GM18861 (cell line): ENCODE measurements around the gene COX15.
"Not testable (repeated sequence)": the region's sequence is repeated elsewhere in the genome, so short reads cannot be mapped to it uniquely, and the experiment has no call there.

Source experiments
- ATAC-seq: cut with Tn5 transposase; IDR thresholded peaks from one replicate; pipeline ENCODE4 v1.9.1; 2021; ENCODE audit not compliant: unreplicated experiment

Gene COX15

DNA sequence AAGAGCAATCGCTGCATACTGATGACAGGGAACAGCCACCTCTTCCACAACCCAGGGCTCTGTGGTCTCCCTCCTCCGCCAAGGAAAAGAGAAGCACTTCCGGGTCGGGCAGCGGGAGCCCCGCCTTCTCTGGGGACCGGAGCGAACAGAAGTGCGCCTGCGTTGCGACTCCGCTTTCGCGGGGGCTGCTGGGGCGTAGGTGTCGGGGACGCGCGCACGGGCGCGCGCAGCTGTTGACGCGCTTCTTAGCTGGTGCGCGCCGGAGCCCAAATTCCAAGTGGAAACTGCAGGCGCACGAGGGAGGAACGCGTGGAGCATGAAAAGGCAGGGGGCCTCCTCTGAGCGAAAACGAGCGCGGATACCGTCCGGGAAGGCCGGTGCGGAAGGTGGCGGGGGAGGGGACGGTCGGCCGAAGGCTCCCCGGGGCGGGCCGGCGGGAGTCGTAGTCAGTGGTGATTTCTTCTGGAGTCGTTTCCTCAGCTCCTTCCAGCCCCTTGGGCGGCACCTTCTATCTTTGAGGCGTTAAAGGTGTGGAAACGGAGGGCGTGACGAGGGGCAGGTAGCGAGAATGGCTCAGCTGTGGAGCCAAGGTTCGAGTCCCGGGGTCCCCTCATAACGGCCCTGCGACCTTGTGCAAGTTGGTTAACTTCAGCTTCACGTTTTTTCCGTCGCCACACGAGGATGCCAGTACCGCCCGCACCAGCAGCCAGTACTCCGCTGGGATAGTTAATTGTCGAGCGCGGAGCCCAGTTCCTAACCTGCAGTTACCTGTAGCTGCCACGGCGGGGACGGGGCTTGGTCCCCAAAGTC, at the start of gene COX15, which contains the start of gene CUTC:
TSS of gene COX15 (minus strand) at position 95 of the 810 bp plus-strand sequence. CDS start at position 17, 78 bp downstream.
TSS of gene CUTC (plus strand) at position 202 of the 810 bp plus-strand sequence. CDS start at position 317, 115 bp downstream.
- peak; percentile 81 for ATAC-seq

DNA sequence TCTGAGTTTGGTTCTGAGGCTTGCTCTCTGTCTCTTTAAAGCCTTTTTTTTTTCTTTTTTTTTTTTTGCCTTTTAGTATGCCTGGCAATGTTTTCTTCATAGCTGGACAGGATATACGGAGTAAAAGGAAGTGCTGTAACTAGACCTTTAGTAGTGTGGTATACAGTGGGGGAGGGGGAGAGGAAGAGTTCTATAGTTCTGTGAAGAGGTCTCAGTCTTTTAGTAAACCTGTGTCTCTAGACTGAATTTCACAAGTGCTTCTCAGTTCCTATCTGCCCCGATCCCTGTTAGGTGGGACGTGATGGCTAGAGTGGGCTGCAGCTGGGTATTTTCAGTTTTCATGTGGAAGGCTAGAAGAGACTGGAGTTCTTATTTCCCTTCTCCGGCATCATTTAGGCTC, 47.4 kb upstream of the COX15 start:
- no peak for ATAC-seq

DNA sequence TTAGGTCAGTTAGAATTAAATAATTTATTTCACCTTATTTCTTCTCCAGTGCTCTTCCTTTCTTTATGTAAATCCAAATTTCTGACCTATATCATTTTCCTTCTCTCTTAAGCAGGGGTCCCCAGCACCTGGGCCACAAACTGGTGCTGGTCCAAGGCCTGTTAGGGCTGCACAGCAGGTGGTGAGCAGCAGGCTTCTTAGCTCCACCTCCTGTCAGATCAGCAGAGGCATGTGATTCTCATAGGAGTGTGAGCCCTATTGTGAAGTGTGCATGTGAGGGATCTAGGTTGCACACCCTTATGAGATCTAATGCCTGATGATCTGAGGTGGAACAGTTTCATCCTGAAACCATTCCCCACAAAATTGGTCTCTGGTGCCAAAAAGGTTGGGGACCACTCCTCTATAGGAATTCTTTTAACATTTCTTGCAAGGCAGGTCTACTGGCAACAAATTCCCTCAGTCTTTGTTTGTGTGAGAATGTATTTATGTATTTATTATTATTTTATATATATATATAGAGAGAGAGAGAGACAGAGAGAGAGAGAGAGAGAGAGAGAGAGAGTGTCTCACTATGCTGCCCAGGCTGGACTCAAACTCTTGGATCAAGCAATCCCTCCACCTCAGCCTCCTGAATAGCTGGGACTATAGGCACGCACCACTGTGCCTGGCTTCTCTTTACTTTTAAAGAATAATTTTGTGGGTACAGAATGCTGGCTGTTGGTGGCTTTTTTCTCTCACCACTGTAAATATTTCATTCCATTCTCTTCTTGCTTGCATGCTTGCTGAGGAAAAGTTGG, 46.2 kb upstream of the COX15 start:
- no peak for ATAC-seq

DNA sequence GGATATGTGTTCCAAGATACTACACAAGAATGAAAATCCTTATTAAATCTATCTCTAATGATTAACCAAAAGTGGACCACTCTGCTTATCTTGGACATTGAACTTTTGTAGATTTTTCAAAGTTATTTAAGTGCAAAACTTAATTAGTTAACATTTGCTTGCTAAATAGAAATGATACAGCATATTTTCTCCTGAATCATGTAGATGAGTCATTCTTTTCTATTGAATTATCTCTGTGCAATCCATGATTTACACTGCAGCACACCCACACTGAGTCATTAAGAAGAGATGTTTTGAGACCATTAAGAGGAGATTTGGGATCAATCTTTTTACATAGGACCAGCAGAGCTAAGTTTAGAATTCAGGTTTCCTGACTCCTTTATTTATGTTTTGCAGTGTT, 43.9 kb upstream of the COX15 start:
- ATAC-seq, result no peak

DNA sequence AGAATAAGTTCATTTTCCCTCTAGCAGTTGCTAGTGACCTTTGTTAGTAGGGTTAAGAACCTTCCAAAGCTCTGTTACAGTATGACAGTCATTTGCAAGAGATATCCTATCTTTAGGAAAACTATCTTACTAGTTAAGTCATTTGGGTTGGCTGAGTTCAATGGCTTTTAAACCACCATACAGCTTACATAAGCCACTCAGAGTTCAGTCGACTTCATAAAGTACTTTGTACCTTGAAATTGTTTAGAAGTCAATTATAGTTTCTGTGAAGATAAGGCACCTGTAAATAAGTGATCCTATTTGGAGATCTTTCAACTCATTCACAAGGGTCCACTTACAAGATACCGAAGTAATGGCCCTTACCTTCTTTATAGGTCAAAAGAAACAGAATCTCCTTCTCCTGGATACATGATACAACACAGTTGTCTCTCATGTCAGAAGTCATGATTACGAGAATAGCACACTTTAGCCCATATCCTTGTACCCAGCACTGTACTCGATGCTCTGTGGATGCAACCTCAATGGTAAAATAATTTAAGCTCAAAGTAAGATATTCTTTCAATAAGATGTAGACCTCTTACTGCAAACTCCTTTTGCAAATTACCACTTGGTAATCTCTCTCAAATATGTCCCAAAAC, 38.6 kb upstream of the COX15 start:
- ATAC-seq, result no peak

DNA sequence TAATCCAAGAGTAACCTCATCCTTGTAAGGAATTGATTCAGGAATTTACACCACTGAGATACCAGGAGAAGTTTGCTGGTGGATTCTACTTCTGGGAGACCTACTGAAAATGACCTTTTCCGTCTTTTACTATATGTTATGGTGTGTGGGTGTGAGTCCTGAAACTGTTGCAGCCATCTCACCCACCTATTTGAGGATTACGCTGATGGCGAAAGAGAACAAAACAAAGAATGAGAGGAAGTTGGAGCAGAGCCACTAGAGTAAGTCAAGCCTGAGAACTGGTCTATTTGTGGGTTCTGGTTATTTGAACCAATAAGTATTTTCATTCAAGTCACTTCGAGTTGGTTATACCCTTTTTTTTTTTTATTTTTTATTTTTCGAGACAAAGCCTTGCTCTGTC, 37.8 kb upstream of the COX15 start:
- ATAC-seq, result no peak

DNA sequence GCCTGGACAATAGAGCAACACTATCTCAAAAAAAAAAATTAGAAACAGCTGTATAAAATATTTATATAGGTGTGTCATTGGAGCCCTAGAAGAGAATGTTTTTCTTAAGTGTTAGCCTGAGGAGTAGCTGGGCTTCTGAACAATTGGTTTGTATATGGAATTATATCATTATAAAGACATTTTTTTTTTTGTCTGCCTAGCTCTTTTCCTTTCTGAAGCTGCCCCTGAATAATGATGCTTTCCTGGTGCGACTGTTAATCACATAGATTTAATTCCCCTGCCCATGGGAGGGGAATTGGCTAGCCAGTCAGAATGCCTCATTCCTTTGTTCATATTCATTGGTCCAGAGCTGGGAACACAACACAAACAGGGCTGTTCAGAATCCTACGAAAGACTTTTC, 36.6 kb upstream of the COX15 start:
- ATAC-seq, result no peak

DNA sequence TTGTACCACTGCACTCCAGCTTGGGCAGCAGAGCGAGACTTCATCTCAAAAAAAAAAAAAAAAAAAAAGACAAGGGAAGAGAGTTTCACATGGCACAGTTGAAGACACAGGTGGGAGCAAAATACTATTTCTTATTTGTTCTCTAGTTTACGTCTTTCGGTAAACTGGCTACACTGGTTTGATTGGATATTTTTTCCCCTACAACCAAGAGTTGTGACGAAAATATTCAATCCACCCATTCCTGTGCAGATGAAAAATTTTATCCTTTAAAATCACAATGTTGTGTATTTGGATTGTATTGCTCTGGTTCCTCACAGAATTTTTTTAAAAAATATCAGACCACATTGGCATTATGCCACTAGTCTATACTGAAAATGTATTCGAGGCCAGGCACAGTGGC, 36.0 kb upstream of the COX15 start:
- no peak for ATAC-seq

DNA sequence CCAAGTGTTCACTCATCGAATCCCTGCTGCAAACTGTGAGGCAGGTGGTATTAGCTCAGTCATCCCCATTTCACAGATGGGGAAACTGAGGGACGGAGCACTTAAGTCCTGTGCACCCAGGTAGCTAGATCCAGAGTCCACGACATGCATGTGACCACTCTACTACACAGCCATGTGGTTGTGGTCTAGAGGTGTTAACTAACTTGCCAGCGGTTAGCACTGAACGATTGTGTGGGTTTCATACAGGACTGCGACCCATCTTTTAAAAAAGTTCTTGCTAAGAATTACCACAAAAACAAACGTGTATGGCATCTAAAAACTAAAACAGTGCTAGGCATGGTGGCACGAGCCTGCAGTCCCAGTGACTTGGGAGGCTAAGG, 34.4 kb upstream of the COX15 start:
- peak; percentile 67 for ATAC-seq

DNA sequence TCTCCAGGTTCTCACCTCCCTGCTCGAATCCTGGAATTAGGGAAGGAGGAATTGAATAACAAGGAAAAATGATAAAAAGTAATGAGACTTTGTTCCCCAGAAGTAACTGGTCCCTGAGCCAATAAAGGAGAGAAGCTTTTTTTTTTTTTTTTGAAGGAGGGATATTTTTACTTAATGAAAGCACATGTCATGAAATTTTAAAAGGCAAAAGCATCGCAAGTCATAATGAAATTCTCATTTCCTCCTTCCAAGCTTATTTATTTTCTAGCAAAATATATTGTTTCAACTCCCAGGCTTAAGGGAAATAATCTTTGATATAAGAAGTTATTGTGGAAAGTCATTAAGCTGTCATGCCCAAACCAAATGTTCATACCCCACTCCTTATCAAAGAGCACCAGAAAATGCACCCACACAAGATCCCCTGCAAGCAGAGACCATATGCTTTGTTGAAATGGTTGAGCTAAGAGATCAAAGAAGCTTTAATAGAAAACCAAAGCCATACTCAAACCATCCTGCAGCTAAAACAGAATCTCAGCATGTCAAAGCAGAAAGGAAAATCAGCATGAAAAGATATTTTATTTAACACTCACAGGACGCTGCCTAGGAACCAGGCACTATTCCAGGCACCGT, 33.9 kb upstream of the COX15 start:
- peak; percentile 4 for ATAC-seq

DNA sequence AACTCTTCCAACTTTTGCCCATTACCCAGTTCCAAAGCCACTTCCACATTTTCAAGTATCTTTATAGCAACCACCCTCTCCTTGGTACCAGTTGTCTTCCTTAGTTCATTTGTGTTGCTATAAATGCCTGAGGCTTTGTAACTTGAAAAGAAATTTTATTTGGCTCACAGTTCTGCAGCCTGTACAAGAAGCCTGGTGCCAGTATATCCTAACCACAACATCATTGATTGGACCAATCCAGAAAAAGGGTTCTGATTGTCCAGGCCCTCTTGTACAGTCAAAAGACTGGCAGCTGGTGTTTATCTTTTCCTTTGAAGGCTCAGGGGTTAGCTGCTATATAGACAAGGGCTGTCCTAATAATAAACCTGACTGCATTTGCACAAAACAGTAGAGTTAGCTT, 29.4 kb upstream of the COX15 start:
- ATAC-seq, result no peak

DNA sequence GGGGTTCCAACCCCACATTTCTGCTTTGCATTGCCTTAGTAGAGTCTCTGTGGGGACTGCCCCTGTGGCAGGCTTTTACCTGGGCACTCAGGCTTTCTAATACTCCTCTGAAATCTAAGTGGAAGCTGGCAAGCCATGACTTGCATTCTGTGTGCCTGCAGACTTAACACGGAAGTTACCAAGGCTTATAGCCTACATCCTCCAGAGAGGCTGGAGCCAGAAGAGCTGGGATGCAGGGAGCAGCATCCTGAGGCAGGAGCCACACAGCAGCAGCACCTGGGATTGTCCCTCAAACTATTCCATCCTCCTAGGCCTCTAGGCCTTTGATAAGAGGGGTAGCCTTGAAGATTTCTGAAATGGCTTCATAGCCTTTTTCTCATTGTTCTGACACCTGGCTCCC, 28.4 kb upstream of the COX15 start:
- ATAC-seq, result no peak

DNA sequence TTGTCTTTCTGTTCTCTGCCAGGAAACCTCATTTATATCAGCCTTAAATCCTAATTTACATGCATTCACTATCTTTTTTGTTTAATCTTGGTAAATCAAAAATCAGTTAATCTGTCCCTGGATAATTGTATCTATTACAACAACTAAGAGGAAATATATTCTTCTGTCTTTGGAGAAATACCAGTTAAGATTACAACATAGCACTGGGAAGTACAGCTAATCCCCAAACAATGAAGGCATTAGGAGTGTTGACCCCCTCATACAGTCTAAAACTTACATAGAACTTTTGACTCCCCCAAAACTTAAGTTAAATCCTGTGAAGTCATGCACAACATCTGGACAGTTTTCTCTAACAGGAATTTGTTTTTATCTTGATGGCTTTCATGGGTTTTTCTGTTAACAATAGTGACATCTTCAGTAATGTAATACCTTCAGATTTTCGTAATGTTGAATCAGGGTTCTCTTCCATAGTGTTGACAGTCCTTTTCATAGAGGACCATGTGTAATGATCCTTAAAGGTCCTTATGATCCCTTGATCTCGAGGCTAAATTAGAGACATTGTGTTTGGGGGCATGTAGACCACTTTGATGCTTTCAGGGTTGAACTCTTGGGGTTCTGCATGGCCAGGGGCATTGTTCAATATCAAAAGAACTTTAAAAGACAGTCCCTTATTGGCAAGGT, 26.4 kb upstream of the COX15 start:
- ATAC-seq, result no peak

DNA sequence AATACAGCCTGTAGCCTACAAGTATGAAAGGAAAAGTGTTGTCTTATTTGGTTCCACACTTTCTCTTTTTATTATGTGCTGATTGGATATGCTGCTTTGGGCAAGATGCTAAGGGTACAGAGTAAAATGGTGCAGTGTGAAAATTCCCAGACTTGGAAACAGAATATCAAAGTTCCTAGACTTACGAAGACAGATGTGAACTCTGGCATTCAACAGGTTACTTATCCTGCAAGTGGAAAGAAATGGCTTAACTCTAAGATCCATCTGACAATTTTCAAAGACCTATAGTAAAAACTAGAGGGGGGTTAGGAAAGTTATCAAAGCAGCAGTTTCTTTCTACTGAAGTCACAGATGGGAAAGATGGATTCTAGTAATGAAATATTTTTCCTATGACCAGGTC, 24.2 kb upstream of the COX15 start:
- ATAC-seq, result no peak

DNA sequence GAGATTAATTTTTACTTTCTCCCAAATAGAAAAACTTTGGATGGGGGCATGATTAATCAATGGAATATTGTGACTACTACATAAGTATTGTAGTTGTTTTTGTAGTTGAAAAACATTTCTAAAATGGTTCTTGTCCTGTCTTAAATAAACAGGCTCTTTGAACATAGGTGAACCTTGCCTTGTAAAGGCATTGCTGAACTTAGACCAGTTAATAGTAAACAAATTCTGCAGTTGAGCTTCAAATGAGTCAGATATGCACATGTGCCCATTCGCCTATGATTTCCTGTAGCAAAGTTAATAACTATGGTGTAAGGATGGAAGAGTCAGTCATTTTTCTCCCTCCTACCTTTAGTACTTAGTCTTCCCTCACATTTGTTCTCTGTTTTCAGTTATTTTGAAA, 22.7 kb upstream of the COX15 start:
- no peak for ATAC-seq

DNA sequence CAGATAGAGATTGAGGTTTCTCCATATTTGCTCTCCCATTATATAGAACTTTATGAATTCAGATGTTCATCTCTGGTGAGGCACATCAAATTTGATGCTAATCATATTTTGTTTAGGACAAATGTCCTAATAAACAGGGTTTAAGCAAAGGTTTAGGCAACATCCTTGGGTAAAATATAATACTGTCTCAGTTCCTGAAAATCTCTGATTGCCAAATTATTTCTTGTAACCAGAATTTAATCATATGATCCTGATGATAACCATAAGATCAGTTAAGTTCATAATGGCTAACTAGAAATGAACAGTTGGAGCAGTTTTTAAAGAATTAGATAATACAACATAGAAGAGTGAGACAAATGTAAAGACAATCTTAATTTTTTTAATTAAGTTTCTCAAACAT, 18.7 kb upstream of the COX15 start:
- ATAC-seq, result no peak

DNA sequence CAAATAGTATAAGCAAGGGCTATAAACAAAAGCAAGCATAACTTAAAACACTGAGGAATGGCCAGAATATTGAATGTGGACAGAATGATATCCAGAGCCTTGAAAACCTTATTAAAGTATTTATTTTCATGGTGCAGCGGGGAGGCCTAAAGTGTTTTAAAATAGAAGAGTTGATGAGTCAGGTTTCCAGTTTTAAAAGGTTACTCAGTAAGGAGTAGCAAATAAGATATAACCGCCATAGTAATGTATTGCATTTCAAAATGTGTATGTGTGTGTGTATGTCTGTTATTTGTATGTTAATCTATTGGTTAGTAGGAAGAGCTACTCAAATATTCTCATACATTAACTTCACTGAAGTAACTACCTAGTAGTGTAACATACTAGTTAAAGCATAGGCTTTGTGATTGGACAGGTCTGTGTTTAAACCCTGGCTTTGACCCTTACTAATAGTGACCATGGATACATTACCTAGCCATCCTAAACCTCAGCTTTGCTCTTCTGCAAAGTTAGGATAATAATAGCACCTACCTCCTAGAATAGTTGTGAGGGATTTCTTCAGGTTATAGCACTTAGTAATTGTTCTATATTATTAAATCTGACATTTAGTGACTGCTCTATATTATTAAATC, 17.0 kb upstream of the COX15 start:
- no peak for ATAC-seq

DNA sequence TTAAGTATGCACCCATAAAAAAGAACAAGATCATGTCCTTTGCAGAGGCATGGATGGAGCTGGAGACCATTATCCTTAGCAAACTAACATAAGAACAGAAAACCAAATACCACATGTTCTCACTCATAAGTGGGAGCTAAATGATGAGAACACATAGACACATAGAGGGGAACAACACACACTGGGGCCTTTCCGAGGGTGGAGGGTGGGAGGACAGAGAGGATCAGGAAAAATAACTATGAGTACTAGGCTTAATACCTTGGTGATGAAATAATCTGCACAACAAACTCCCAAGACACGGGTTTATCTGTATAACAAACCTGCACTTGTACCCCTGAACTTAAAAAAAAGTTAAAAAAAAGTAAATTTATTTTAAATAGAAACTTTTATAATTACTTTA, 14.2 kb upstream of the COX15 start:
- not testable (repeated sequence) for ATAC-seq

DNA sequence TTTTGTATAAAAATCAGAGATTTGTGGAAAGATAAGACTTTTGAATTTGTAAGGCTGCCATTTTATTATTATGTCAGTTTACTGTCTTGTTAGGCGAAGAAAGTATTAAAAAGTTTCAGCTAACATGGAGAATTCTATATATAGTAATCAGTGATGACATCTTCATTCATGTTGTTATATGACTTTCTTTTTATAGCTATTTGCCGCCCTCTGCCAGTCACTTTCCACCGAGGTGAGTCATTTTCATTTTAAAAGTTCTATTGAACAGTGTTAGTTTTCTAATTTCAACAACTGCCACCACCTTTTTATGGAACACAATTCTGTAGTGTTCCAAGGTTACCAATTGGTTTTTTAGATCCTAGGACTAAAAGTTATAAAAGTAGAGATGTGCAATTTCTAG, 11.9 kb upstream of the COX15 start:
- ATAC-seq, result no peak

DNA sequence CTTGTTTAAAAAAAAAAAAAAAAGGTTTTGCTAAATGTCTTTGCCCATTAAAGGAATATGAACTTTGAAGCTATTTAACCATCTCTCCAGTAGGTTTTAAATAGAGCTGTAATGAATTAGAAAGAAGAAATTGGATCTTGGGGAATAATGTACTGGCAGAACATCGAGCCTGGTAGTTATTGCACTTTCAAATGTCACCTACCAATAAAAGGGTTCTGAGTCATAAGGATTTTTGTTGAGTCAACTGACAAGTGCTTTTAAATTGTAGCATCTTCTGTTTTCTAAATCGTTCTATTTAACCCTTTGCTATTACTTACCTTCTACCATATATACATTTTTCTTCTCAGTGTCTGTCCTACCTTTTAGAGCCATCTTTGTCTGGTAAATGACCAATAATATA, 10.8 kb upstream of the COX15 start:
- ATAC-seq, result no peak
